KMS-11 (cell line): ENCODE measurements around the gene ITGA7.
"Not testable (repeated sequence)": the region's sequence is repeated elsewhere in the genome, so short reads cannot be mapped to it uniquely, and the experiment has no call there.

Source experiments
- H2AFZ ChIP-seq: fragments of 200-600 bp; sonication (generic); 2 replicates; pipeline ENCODE4 v1.6.1; 2016; ENCODE audit warnings: antibody characterized with exemption, mixed run types, low read depth
- H3K27ac ChIP-seq: fragments of 200-600 bp; sonication (generic); 2 replicates; pipeline ENCODE4 v1.6.1; 2016; ENCODE audit warnings: mild to moderate bottlenecking, mixed run types
- H3K27me3 ChIP-seq: fragments of 200-600 bp; sonication (generic); 2 replicates; pipeline ENCODE4 v1.6.1; 2017; ENCODE audit warnings: mild to moderate bottlenecking, low read depth, mixed run types, moderate library complexity; ENCODE audit not compliant: insufficient read depth
- H3K36me3 ChIP-seq: fragments of 200-600 bp; sonication (generic); 2 replicates; pipeline ENCODE4 v1.6.1; 2017; ENCODE audit warnings: mild to moderate bottlenecking, mixed run types; ENCODE audit not compliant: insufficient read depth
- H3K4me1 ChIP-seq: fragments of 200-600 bp; sonication (generic); 2 replicates; pipeline ENCODE4 v1.6.1; 2016; ENCODE audit warnings: mild to moderate bottlenecking, low read depth, mixed run types; ENCODE audit not compliant: poor library complexity, severe bottlenecking
- H3K4me2 ChIP-seq: fragments of 200-600 bp; sonication (generic); 2 replicates; pipeline ENCODE4 v1.7.0; 2016; ENCODE audit warnings: mild to moderate bottlenecking, mixed run types
- H3K4me3 ChIP-seq: fragments of 200-600 bp; sonication (generic); IDR thresholded peaks from 2 replicates; pipeline ENCODE4 v1.6.1; 2017; ENCODE audit warnings: low read depth, low read length, mixed read lengths; ENCODE audit not compliant: insufficient read depth
- H3K79me2 ChIP-seq: fragments of 200-600 bp; sonication (generic); 2 replicates; pipeline ENCODE4 v1.6.1; 2016; ENCODE audit warnings: low read depth, mixed run types; ENCODE audit not compliant: insufficient read depth
- H3K9ac ChIP-seq: fragments of 200-600 bp; sonication (generic); 2 replicates; pipeline ENCODE4 v1.6.1; 2016; ENCODE audit warnings: mild to moderate bottlenecking, mixed run types
- H4K20me1 ChIP-seq: fragments of 200-600 bp; sonication (generic); 2 replicates; pipeline ENCODE4 v1.6.1; 2016; ENCODE audit warnings: mild to moderate bottlenecking, mixed run types; ENCODE audit not compliant: insufficient read depth
- CTCF ChIP-seq: fragments of 200-600 bp; sonication (generic); conservative IDR thresholded peaks from 2 replicates; pipeline ENCODE4 v1.6.1; 2017; ENCODE audit warnings: low read depth, mild to moderate bottlenecking, antibody characterized with exemption, low read length, moderate library complexity, mixed read lengths

Gene ITGA7

DNA sequence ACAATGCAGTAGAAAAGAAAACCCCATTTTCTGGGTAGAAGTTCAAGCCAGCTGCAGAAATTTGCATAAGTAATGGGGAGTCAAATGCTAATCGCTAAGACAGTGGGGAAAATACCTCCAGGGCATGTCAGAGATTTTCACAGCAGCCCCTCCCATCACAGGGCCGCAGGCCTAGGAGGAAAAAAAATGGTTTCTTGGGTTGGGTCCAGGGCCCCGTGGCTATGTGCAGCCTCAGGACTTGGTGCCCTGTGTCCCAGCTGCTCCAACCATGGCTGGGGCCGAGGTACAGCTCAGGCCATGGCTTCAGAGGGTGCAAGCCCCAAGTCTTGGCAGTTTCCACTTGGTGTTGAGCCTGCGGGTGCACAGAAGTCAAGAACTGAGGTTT, 56.4 kb downstream of the ITGA7 start:
- H3K4me3 ChIP-seq, result no peak overlapping the region
- H3K36me3 ChIP-seq, result no peaks in the 10 kb centered on the region
- peaks cover 5% of the 10 kb centered on the region for H3K4me1 ChIP-seq
- no peaks in the 10 kb centered on the region for H4K20me1 ChIP-seq
- no peaks in the 10 kb centered on the region for H3K27me3 ChIP-seq
- no peak overlapping the region for H3K4me2 ChIP-seq
- H2AFZ ChIP-seq, result no peak overlapping the region
- H3K9ac ChIP-seq, result no peak overlapping the region
- H3K79me2 ChIP-seq, result no peaks in the 10 kb centered on the region
- no peak for TF ChIP-seq CTCF
- no peak overlapping the region for H3K27ac ChIP-seq

- not testable (repeated sequence) for H3K27ac ChIP-seq, H4K20me1 ChIP-seq, H3K4me1 ChIP-seq, H3K4me2 ChIP-seq, H2AFZ ChIP-seq, H3K27me3 ChIP-seq, H3K79me2 ChIP-seq, H3K9ac ChIP-seq, H3K4me3 ChIP-seq, H3K36me3 ChIP-seq
Observed at GRCh38 chr12:55650620-55651298, 56.9 kb downstream of the ITGA7 start.

GRCh38 chr12:55647027-55647426, 60.7 kb downstream of the ITGA7 start:
- Histone ChIP-seq H3K27ac (no peak overlapping the region), H3K4me2 (no peak overlapping the region; the same call in 1 of the 2 replicates), H3K4me1 (peaks cover 5% of the 10 kb centered on the region), H3K4me3 (no peak overlapping the region), H4K20me1 (no peaks in the 10 kb centered on the region), H3K36me3 (no peaks in the 10 kb centered on the region), H3K9ac (no peak overlapping the region), H2AFZ (peak overlapping the region; percentile 89), H3K79me2 (no peaks in the 10 kb centered on the region), H3K27me3 (no peaks in the 10 kb centered on the region)
- no peak for TF ChIP-seq CTCF

- Histone ChIP-seq H3K36me3 (no peaks in the 10 kb centered on the region), H2AFZ (no peak overlapping the region), H3K4me2 (no peak overlapping the region), H3K27ac (no peak overlapping the region), H4K20me1 (no peaks in the 10 kb centered on the region), H3K4me3 (no peak overlapping the region), H3K9ac (no peak overlapping the region), H3K4me1 (peaks cover 5% of the 10 kb centered on the region), H3K79me2 (no peaks in the 10 kb centered on the region), H3K27me3 (no peaks in the 10 kb centered on the region)
- no peak for TF ChIP-seq CTCF
Observed at GRCh38 chr12:55644591-55644990, 63.1 kb downstream of the ITGA7 start.

GRCh38 chr12:55642669-55643068, 65.0 kb downstream of the ITGA7 start:
- Histone ChIP-seq H3K27me3 (no peaks in the 10 kb centered on the region), H2AFZ (no peak overlapping the region), H3K9ac (no peak overlapping the region), H3K4me2 (no peak overlapping the region), H3K27ac (no peak overlapping the region), H3K79me2 (no peaks in the 10 kb centered on the region), H4K20me1 (no peaks in the 10 kb centered on the region), H3K4me1 (peaks cover 5% of the 10 kb centered on the region), H3K4me3 (no peak overlapping the region), H3K36me3 (no peaks in the 10 kb centered on the region)
- TF ChIP-seq CTCF, result no peak
